Spleen (tissue), 3 donors: Measurements from ENCODE around the gene ZNF775.

Source experiments
- POLR2A ChIP-seq, 3 donors: fragments of 450-650 bp; IDR thresholded peaks; one replicate each; pipeline ENCODE4 v1.5.1; 2017; ENCODE audit warnings: antibody characterized with exemption in 3 of 3, mild to moderate bottlenecking in 1 of 3
- POLR2AphosphoS5 ChIP-seq, 3 donors: sonication (generic); formaldehyde crosslinking; IDR thresholded peaks; one replicate each; pipeline ENCODE4 v1.5.1; 2017; ENCODE audit warnings: antibody characterized with exemption in 3 of 3

DNA sequence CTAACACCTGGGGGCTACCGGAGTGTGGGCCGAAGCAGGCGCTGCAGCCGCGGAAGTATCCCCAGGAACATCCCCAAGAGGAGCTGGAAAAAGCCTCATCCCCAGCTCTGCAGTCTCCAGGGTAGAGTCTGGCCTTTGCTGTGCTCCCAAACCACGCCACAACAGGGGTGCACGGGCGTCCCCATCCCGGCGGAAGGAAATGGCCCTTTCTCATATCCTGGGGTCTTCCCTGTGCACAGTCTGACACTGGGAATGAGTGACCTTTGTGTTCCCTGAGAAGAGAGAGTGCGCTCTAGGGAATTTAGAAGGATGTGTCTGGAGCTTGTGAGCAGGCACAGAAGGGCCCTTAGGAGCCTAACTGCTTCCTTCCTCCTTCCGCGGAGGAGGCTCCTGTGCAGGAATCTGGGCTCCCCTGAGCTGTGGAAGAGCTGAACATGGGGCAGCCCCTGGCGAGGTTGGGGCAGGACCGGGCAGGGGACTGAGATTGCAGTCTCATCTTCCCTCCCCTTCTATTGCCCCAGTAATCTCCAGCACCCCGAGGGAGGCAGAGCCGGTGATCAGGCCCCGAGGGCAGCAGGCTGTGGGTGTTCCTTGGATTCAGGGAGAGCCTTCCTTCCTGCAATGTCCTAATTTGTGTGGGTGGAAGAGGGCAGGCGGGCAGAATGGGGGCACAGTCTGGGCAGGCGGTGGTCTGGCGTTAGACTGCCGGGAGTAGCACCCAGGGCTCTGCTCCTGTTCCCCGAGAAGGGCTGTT lies 9.2 kb upstream of the ZNF775 start:
- no peak for TF ChIP-seq POLR2A (IDR thresholded peaks at IDR 0.05)
- TF ChIP-seq POLR2AphosphoS5 (IDR thresholded peaks at IDR 0.05), result no peak
